DLD1 (cell line): ENCODE results near the gene KCNJ9.
"Not testable (repeated sequence)": the region's sequence is repeated elsewhere in the genome, so short reads cannot be mapped to it uniquely, and the experiment has no call there.

Experiments
- in situ Hi-C: cut with HindIII; loops from 2 replicates; pipeline ENCODE4 v1.10.0; 2017; ENCODE audit warnings: low sequenced_read_pairs

The KCNJ9 gene

GRCh38 chr1:160101717-160102522 lies 20.6 kb downstream of the KCNJ9 start:
- in situ Hi-C loops, result loop anchor here (10.0 kb wide), 1 partner anchor 543 kb away; the partner anchor contains the start of gene SLAMF1

- in situ Hi-C loops, result loop anchor here (10.0 kb wide), 1 partner anchor 541 kb away; the partner anchor contains the start of gene SLAMF1
These were observed 22.5 kb downstream of the KCNJ9 start for GRCh38 chr1:160103658-160104408.

GRCh38 chr1:160104486-160104885 lies 23.1 kb downstream of the KCNJ9 start:
- in situ Hi-C loops, result loop anchor here (10.0 kb wide), 1 partner anchor 540 kb away; the partner anchor contains the start of gene SLAMF1

- in situ Hi-C loops, result loop anchor here (10.0 kb wide), 1 partner anchor 540 kb away; the partner anchor contains the start of gene SLAMF1
These were observed 23.8 kb downstream of the KCNJ9 start for GRCh38 chr1:160105155-160105554.

- in situ Hi-C loops, result loop anchor here (10.0 kb wide), 1 partner anchor 537 kb away; the partner anchor contains the start of gene SLAMF1
These were observed 26.2 kb downstream of the KCNJ9 start for GRCh38 chr1:160107512-160107911.

GRCh38 chr1:160108888-160109662 lies 27.7 kb downstream of the KCNJ9 start:
- in situ Hi-C loops, result loop anchor here (10.0 kb wide), 1 partner anchor 536 kb away; the partner anchor contains the start of gene SLAMF1

- in situ Hi-C loops, result loop anchor here (10.0 kb wide), 1 partner anchor 535 kb away; the partner anchor contains the start of gene SLAMF1
These were observed 28.3 kb downstream of the KCNJ9 start for GRCh38 chr1:160109686-160110085.

GRCh38 chr1:160111462-160111861 lies 30.1 kb downstream of the KCNJ9 start:
- in situ Hi-C loops, result not testable (repeated sequence)

- in situ Hi-C loops, result no loop called here
These were observed 31.0 kb downstream of the KCNJ9 start for GRCh38 chr1:160112357-160112756.

GRCh38 chr1:160113407-160113806 lies 32.1 kb downstream of the KCNJ9 start:
- in situ Hi-C loops, result no loop called here

GRCh38 chr1:160114085-160114484 lies 32.7 kb downstream of the KCNJ9 start:
- in situ Hi-C loops, result no loop called here

- in situ Hi-C loops, result no loop called here
These were observed 34.4 kb downstream of the KCNJ9 start, which contains the start of gene ATP1A2 for GRCh38 chr1:160115545-160116282. Gene ATP1A2, plus strand, starts transcription at chr1:160115759. Its CDS starts 103 bp downstream, at chr1:160115862.

GRCh38 chr1:160116283-160117147 lies 35.2 kb downstream of the KCNJ9 start:
- in situ Hi-C loops, result no loop called here

- in situ Hi-C loops, result no loop called here
These were observed 36.0 kb downstream of the KCNJ9 start for GRCh38 chr1:160117300-160117699.

- in situ Hi-C loops, result no loop called here
These were observed 36.4 kb downstream of the KCNJ9 start for GRCh38 chr1:160117709-160118183.

GRCh38 chr1:160118928-160119327 lies 37.6 kb downstream of the KCNJ9 start:
- in situ Hi-C loops, result no loop called here

- in situ Hi-C loops, result no loop called here
These were observed 39.5 kb downstream of the KCNJ9 start for GRCh38 chr1:160120797-160121196.

GRCh38 chr1:160121388-160121787 lies 40.0 kb downstream of the KCNJ9 start:
- in situ Hi-C loops, result no loop called here

- in situ Hi-C loops, result no loop called here
These were observed 41.7 kb downstream of the KCNJ9 start for GRCh38 chr1:160122978-160123495.
